ENCODE data around the gene ZMYND11. TPM values are rescaled to one million over a fixed set of nuclear protein-coding genes. Genes with fewer than 3 reads are reported as not detected.

The ZMYND11 gene
- polyA plus RNA-seq, 3 donors, result 7.0 to 11.8 (median 8.8) TPM

DNA sequence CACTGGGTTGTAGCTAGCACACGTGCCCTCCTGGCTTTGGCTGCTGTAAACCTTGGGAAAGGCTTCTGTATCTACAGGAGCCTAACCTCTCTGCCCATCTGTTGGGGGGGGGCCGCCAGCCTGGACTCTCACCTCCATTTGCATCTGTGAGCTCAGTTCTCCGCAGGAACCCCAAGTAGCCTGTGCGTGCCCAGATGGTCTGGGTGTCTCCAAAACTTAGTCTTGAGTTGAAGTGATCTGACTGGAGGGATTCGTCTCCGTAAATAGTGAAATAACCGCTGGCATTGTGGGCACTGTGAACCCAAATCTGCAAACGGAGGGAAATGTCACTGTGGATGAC lies 147.9 kb downstream of the ZMYND11 start:
- TF ChIP-seq, protein P1, sequence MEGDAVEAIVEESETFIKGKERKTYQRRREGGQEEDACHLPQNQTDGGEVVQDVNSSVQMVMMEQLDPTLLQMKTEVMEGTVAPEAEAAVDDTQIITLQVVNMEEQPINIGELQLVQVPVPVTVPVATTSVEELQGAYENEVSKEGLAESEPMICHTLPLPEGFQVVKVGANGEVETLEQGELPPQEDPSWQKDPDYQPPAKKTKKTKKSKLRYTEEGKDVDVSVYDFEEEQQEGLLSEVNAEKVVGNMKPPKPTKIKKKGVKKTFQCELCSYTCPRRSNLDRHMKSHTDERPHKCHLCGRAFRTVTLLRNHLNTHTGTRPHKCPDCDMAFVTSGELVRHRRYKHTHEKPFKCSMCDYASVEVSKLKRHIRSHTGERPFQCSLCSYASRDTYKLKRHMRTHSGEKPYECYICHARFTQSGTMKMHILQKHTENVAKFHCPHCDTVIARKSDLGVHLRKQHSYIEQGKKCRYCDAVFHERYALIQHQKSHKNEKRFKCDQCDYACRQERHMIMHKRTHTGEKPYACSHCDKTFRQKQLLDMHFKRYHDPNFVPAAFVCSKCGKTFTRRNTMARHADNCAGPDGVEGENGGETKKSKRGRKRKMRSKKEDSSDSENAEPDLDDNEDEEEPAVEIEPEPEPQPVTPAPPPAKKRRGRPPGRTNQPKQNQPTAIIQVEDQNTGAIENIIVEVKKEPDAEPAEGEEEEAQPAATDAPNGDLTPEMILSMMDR (IDR thresholded peaks at IDR 0.05), result no peak
- no peaks in the 10 kb centered on the region for H3K36me3 Mint-ChIP-seq
- no peaks in the 10 kb centered on the region for H3K36me3 ChIP-seq (replicated peaks in 1 of 2; ENCODE audit: control insufficient read depth in 1 of 2, insufficient read depth in 2 of 2, low read length in 2 of 2)
- no peak overlapping the region for H3K27ac Mint-ChIP-seq
- H2AFZ ChIP-seq (ENCODE audit: insufficient read depth, low read depth, low read length, poor library complexity, severe bottlenecking), result no peak overlapping the region
- H3K4me3 ChIP-seq (replicated peaks in 1 of 3; ENCODE audit: low read depth in 2 of 3, low read length in 3 of 3), result no peak overlapping the region
- peaks cover 29% of the 10 kb centered on the region for H3K4me1 Mint-ChIP-seq
- H3K9ac ChIP-seq (ENCODE audit: insufficient read depth, low read length, poor library complexity, severe bottlenecking), result no peak overlapping the region
- no peak overlapping the region for H3K27ac ChIP-seq (ENCODE audit: low read depth in 1 of 2, low read length in 2 of 2)
- H3K9me3 Mint-ChIP-seq, result peaks cover 0 to 6% (median 1%) of the 10 kb centered on the region in 7 donors
- no peak overlapping the region for H3K4me2 ChIP-seq (replicated peaks; ENCODE audit: extremely low read depth, low read length, poor library complexity, severe bottlenecking)
- WGBS (ENCODE audit: insufficient coverage), result 92% methylated on average over 4 of the region's 8 CpGs
- DNase-seq, result no peak
- no peaks in the 10 kb centered on the region for H3K27me3 ChIP-seq (ENCODE audit: control insufficient read depth in 2 of 2, insufficient read depth in 2 of 2, low read length in 2 of 2)
- H4K20me1 ChIP-seq (ENCODE audit: insufficient read depth, low read length), result no peaks in the 10 kb centered on the region
- no peaks in the 10 kb centered on the region for H3K79me2 ChIP-seq (ENCODE audit: insufficient read depth, low read length)
- peaks cover 0 to 4% (median 3%) of the 10 kb centered on the region in 3 donors for H3K27me3 Mint-ChIP-seq (ENCODE audit: low read depth in 3 of 3)
- no peak overlapping the region for H3K4me3 Mint-ChIP-seq
- intact Hi-C loops (cut with micrococcal nuclease), result no loop called here
- H3K9me3 ChIP-seq (replicated peaks in 1 of 2; ENCODE audit: control insufficient read depth in 1 of 2, insufficient read depth in 1 of 2, low read length in 2 of 2), result no peaks in the 10 kb centered on the region
- H3K4me1 ChIP-seq (ENCODE audit: control insufficient read depth in 1 of 2, insufficient read depth in 2 of 2, low read length in 2 of 2), result peaks cover 7 to 13% of the 10 kb centered on the region in 2 donors

DNA sequence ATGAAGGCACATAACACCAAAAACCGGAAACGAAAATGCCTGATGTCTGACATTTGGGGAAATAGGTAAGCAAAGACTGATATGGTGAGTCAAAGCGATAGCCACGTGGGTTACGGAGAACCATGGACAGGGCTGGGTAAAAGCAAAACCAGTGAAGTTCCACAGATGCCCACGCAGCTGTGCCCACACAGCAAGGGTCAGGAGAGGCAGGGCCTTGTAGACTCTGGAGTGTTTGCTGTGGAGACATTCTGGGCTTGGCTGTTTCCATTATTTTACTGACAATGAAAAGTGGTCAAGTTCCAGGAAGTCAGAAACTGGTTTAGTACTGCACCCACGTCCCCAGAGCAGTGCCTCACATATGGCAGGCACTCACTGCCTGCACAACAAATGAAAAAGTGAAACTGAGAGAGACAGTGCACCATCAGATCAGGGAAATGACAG lies 148.7 kb downstream of the ZMYND11 start:
- H3K79me2 ChIP-seq (ENCODE audit: insufficient read depth, low read length), result no peaks in the 10 kb centered on the region
- H3K9me3 Mint-ChIP-seq, result peaks cover 0 to 6% (median 1%) of the 10 kb centered on the region in 7 donors
- H3K4me3 ChIP-seq (replicated peaks in 1 of 3; ENCODE audit: low read depth in 2 of 3, low read length in 3 of 3), result no peak overlapping the region
- no peak overlapping the region for H2AFZ ChIP-seq (ENCODE audit: insufficient read depth, low read depth, low read length, poor library complexity, severe bottlenecking)
- DNase-seq, result no peak
- H3K4me3 Mint-ChIP-seq, result no peak overlapping the region
- no peak overlapping the region for H3K9ac ChIP-seq (ENCODE audit: insufficient read depth, low read length, poor library complexity, severe bottlenecking)
- peaks cover 7 to 13% of the 10 kb centered on the region in 2 donors for H3K4me1 ChIP-seq (ENCODE audit: control insufficient read depth in 1 of 2, insufficient read depth in 2 of 2, low read length in 2 of 2)
- no peaks in the 10 kb centered on the region for H3K36me3 Mint-ChIP-seq
- H3K27ac Mint-ChIP-seq, result no peak overlapping the region
- H3K27me3 Mint-ChIP-seq (ENCODE audit: low read depth in 3 of 3), result peaks cover 0 to 2% (median 0%) of the 10 kb centered on the region in 3 donors
- no peak overlapping the region for H3K27ac ChIP-seq (ENCODE audit: low read depth in 1 of 2, low read length in 2 of 2)
- H3K4me1 Mint-ChIP-seq, result peaks cover 29% of the 10 kb centered on the region
- no peaks in the 10 kb centered on the region for H4K20me1 ChIP-seq (ENCODE audit: insufficient read depth, low read length)
- no peaks in the 10 kb centered on the region for H3K9me3 ChIP-seq (replicated peaks in 1 of 2; ENCODE audit: control insufficient read depth in 1 of 2, insufficient read depth in 1 of 2, low read length in 2 of 2)
- H3K27me3 ChIP-seq (ENCODE audit: control insufficient read depth in 2 of 2, insufficient read depth in 2 of 2, low read length in 2 of 2), result no peaks in the 10 kb centered on the region
- intact Hi-C loops (cut with micrococcal nuclease), result no loop called here
- no peaks in the 10 kb centered on the region for H3K36me3 ChIP-seq (replicated peaks in 1 of 2; ENCODE audit: control insufficient read depth in 1 of 2, insufficient read depth in 2 of 2, low read length in 2 of 2)
- no peak overlapping the region for H3K4me2 ChIP-seq (replicated peaks; ENCODE audit: extremely low read depth, low read length, poor library complexity, severe bottlenecking)
- WGBS (ENCODE audit: insufficient coverage), result 83% methylated on average over 6 of the region's 7 CpGs
- TF ChIP-seq, protein P1 (IDR thresholded peaks at IDR 0.05), result no peak
